Measurements from ENCODE around the gene SGIP1.

- no peak for TF ChIP-seq CTCF (conservative IDR thresholded peaks at IDR 0.05; ENCODE audit: low read depth, low read length)
- TF ChIP-seq EZH2phosphoT487 (IDR thresholded peaks at IDR 0.05; ENCODE audit: borderline replicate concordance, low read length), result no peak
- no peak for TF ChIP-seq EZH2 (IDR thresholded peaks at IDR 0.05; ENCODE audit: low read length, unreplicated experiment)
Observed at GRCh38 chr1:66526991-66527390, 7.0 kb upstream of the SGIP1 start.

Data from PC-3 (cell line).